ENCODE measurements around the gene POU3F3.

GRCh38 chr2:104826016-104826415 is 27.9 kb upstream of the POU3F3 start:
- TF ChIP-seq CTCF (IDR thresholded peaks at IDR 0.05 in 8 of 11, conservative IDR thresholded peaks at IDR 0.05 in 3 of 11) (no peak), POLR2AphosphoS5 (IDR thresholded peaks at IDR 0.05) (no peak)

Data from spleen (tissue), 7 donors.